Fibroblast of villous mesenchyme (primary cell): Measurements from ENCODE around the gene SLC8A1. TPM values are rescaled to one million over a fixed set of nuclear protein-coding genes. Genes with fewer than 3 reads are reported as not detected.

Experiments used
- DNase-seq: peaks from one replicate; pipeline ENCODE4 v3.0.0-alpha.2; 2010; ENCODE audit warnings: low read depth
- H3K4me3 ChIP-seq: 2 replicates; pipeline ENCODE4 v1.5.1; 2011; ENCODE audit warnings: low read depth, mild to moderate bottlenecking, low read length
- total RNA-seq: library from RNA; depleted of rRNA; stranded (reverse); fragments of >200 nt; gene quantifications from 2 replicates; pipeline ENCODE4 v1.2.3, GENCODE V29; 2012
- TF ChIP-seq, protein P1 (sequence below): IDR thresholded peaks from 2 replicates; pipeline ENCODE4 v1.5.1; 2012; ENCODE audit warnings: low read depth, mild to moderate bottlenecking, low read length; ENCODE audit not compliant: insufficient read depth

The SLC8A1 gene
- total RNA-seq, 1 donor: 98.9 TPM

DNA sequence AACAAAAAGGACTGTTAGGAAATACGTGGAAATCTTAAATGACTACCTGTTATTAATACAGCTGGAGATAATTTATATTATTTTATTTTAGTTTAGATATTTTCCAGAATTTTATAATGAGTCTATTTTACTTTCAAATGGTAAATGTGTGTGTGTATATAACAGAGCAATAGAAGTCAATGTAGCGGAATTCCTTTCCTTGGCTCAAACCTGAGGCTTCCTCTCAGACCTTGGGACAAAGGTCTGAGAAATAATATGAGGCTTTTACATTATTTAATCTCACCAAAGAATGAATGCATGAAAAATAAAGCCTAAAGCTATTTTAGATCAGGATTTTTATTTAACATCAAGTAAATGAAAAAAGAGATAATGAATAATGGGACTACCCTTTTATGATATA lies 65.7 kb downstream of the SLC8A1 start:
- TF ChIP-seq, protein P1, sequence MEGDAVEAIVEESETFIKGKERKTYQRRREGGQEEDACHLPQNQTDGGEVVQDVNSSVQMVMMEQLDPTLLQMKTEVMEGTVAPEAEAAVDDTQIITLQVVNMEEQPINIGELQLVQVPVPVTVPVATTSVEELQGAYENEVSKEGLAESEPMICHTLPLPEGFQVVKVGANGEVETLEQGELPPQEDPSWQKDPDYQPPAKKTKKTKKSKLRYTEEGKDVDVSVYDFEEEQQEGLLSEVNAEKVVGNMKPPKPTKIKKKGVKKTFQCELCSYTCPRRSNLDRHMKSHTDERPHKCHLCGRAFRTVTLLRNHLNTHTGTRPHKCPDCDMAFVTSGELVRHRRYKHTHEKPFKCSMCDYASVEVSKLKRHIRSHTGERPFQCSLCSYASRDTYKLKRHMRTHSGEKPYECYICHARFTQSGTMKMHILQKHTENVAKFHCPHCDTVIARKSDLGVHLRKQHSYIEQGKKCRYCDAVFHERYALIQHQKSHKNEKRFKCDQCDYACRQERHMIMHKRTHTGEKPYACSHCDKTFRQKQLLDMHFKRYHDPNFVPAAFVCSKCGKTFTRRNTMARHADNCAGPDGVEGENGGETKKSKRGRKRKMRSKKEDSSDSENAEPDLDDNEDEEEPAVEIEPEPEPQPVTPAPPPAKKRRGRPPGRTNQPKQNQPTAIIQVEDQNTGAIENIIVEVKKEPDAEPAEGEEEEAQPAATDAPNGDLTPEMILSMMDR: no peak
- no peak for DNase-seq
- no peak overlapping the region for H3K4me3 ChIP-seq

DNA sequence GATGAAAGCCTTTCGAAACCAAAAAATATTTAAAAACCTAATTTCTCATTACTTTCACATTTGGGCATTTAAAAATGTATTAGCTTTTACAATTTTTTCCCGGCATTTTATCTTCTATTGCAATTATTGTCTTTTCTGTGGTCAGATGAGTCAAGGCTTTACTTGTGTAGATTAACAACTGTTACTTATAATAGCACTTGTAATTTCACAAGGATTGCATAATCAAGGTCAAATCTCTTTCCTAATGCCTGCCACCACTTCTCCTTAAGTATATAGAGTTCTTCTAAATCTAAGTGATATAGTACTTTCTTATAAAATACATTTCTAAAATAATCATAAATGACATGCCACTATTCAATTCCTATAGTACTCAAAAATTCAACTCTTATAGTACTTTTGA lies 67.2 kb downstream of the SLC8A1 start:
- TF ChIP-seq, protein P1: no peak
- peak; percentile 94 for DNase-seq
- H3K4me3 ChIP-seq: no peak overlapping the region

DNA sequence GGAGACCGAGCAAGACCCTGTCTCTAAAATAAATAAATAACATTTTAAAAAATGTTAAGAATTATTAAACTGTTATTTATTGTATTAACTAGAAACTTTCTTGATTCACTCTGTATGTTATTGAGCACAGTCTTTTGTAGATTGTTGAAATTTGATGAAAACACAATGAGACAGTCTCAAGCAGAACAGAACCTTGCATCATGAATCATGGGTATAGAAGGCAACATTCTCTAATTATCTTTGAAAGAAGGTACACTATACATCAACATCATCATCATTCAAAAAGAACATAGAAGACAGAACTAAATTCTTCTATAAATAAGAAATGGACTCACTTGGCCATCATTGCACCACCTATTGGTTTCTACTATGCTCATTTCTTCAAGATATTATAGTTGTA lies 67.7 kb downstream of the SLC8A1 start:
- no peak overlapping the region for H3K4me3 ChIP-seq
- DNase-seq: no peak
- TF ChIP-seq, protein P1: no peak

DNA sequence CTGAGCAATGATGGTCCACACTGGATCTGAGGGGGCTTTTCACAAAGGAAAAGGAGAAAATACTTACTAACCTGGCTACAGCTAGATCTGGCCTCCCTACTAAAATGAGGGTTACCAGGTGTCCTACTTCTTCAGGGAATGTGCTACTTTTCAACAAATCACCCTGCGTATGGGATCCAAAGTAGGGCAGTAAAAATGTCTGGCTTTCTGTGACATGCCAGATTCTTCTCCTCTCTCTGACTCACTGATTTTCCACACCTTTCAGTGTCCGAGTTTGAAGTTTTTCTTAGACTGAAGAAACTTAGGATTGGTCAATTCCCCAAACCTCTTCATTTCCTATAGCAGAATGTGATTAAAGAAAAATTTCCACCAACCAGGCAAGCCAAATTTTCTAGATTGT lies 71.2 kb downstream of the SLC8A1 start:
- no peak for DNase-seq
- TF ChIP-seq, protein P1: no peak
- H3K4me3 ChIP-seq: no peak overlapping the region

DNA sequence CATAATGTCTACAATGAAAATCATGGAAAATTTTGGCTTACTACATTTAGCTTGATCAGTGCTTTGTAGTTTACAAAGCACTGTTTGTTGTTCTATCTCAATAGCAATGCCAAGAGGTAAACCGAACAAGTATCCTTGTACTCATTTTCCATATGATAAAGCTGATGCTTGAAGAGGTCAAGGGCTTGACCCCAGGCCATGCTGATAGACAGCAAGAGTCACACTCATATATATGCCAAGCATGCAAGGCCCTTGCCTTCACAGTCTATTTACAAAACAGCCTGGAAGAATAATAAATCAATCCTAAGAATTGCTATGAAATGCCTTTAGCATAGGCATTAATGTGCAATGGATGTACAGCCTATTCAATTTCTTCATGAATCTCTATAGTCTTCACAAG lies 71.8 kb downstream of the SLC8A1 start:
- DNase-seq: no peak
- no peak overlapping the region for H3K4me3 ChIP-seq
- TF ChIP-seq, protein P1: no peak

DNA sequence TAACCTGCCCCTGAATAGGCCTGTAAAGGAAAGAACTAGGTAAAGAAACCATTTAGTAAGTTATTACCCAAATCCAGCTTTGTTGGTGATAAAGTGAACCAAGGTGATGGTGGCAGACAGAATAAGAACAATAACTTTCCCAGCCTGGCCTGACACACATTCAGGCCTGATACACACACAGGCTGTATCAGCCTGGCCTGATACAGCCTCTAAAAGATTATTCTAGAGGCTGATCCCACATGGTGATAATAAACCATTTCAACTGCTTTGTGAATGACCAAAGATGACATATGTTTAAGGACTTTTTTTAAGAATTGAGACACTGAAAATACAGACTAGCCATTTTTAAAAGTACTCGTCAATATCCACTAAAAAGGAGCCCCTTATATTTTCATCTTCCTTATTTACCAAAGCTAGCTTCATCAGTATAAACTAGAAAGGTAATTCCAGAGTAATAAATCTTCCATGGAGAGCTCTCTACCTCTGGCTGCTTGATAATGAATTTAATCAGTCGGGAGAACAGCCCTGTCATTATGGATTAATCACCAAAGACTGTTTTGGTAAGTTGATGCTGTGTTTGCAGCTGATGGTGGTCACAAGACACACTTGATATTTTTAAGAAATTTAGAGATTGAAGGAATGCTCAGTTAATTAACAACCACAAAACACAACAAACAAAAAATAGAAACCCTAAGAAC lies 77.2 kb downstream of the SLC8A1 start:
- no peak overlapping the region for H3K4me3 ChIP-seq
- DNase-seq: no peak
- TF ChIP-seq, protein P1: no peak

DNA sequence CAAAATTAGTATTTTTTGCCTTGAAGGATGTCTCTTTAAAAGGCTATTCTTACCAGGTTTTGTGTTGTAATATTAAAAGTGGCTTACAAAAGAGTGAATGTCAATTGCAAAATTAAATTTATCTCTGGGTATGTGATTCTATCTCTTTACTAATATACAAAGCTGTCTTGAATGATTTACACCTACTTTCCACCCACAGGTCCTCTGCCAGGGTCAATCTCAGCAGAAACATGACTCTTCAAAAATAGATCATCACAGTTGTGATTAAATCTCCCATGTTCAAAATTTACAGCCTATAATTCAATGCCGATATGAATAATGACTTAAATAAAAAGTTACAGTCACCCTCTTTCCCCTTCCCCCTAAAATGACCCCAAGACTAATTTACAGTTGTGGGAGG lies 78.8 kb downstream of the SLC8A1 start:
- TF ChIP-seq, protein P1: no peak
- H3K4me3 ChIP-seq: no peak overlapping the region
- DNase-seq: no peak
